GM12891 (cell line): ENCODE measurements around the gene ARPC4.

Experiments
- POLR2A ChIP-seq: IDR thresholded peaks from 2 replicates; pipeline ENCODE4 v1.6.1; 2011; ENCODE audit warnings: low read depth, low read length, control low read depth
- POLR2AphosphoS5 ChIP-seq: IDR thresholded peaks from 2 replicates; pipeline ENCODE4 v1.6.1; 2011; ENCODE audit warnings: low read depth, low read length, control low read depth

- no peak for TF ChIP-seq POLR2A
- no peak for TF ChIP-seq POLR2AphosphoS5
Measured at GRCh38 chr3:9806137-9806536, 13.3 kb downstream of the ARPC4 start.
